ENCODE results near the gene UCHL1.
"Not testable (repeated sequence)": the region's sequence is repeated elsewhere in the genome, so short reads cannot be mapped to it uniquely, and the experiment has no call there.

The UCHL1 gene

GRCh38 chr4:41268721-41269517, 12.2 kb downstream of the UCHL1 start:
- H3K4me3 ChIP-seq (ENCODE audit: low read depth, low read length), result no peak overlapping the region
- TF ChIP-seq CTCF (IDR thresholded peaks at IDR 0.05; ENCODE audit: control insufficient read depth, extremely low read depth, insufficient read depth), result no peak
- no peak for DNase-seq (ENCODE audit: low read depth)

- TF ChIP-seq CTCF (IDR thresholded peaks at IDR 0.05; ENCODE audit: control insufficient read depth, extremely low read depth, insufficient read depth), result no peak
- no peak for DNase-seq (ENCODE audit: low read depth)
- no peak overlapping the region for H3K4me3 ChIP-seq (ENCODE audit: low read depth, low read length)
These were observed 13.0 kb downstream of the UCHL1 start for GRCh38 chr4:41269682-41270081.

- DNase-seq (ENCODE audit: low read depth); H3K4me3 ChIP-seq (ENCODE audit: low read depth, low read length): not testable (repeated sequence)
These were observed 19.2 kb downstream of the UCHL1 start for GRCh38 chr4:41275931-41276330.

- no peak for DNase-seq (ENCODE audit: low read depth)
- TF ChIP-seq CTCF (IDR thresholded peaks at IDR 0.05; ENCODE audit: control insufficient read depth, extremely low read depth, insufficient read depth), result no peak
- no peak overlapping the region for H3K4me3 ChIP-seq (ENCODE audit: low read depth, low read length)
These were observed 23.3 kb downstream of the UCHL1 start for GRCh38 chr4:41280010-41280409.

GRCh38 chr4:41281038-41281634, 24.4 kb downstream of the UCHL1 start:
- DNase-seq (ENCODE audit: low read depth), result peak; percentile 81
- H3K4me3 ChIP-seq (ENCODE audit: low read depth, low read length), result no peak overlapping the region
- TF ChIP-seq CTCF (IDR thresholded peaks at IDR 0.05; ENCODE audit: control insufficient read depth, extremely low read depth, insufficient read depth), result peak; percentile 87

- TF ChIP-seq CTCF (IDR thresholded peaks at IDR 0.05; ENCODE audit: control insufficient read depth, extremely low read depth, insufficient read depth), result no peak
- no peak overlapping the region for H3K4me3 ChIP-seq (ENCODE audit: low read depth, low read length)
- no peak for DNase-seq (ENCODE audit: low read depth)
These were observed 25.6 kb downstream of the UCHL1 start for GRCh38 chr4:41282366-41282765.

GRCh38 chr4:41285202-41285863, 28.6 kb downstream of the UCHL1 start:
- H3K4me3 ChIP-seq (ENCODE audit: low read depth, low read length), result no peak overlapping the region
- no peak for DNase-seq (ENCODE audit: low read depth)
- no peak for TF ChIP-seq CTCF (IDR thresholded peaks at IDR 0.05; ENCODE audit: control insufficient read depth, extremely low read depth, insufficient read depth)

Measured in LNCaP clone FGC (cell line).